GM21529 (cell line): ENCODE measurements around the gene TMPRSS9.

Experiments
- ATAC-seq: cut with Tn5 transposase; IDR thresholded peaks from one replicate; pipeline ENCODE4 v1.9.1; 2021; ENCODE audit not compliant: unreplicated experiment

The TMPRSS9 gene

GRCh38 chr19:2329149-2329478 is 31.0 kb upstream of the TMPRSS9 start:
- ATAC-seq, result no peak

- no peak for ATAC-seq
Observed at GRCh38 chr19:2329501-2329916, 30.6 kb upstream of the TMPRSS9 start.

DNA sequence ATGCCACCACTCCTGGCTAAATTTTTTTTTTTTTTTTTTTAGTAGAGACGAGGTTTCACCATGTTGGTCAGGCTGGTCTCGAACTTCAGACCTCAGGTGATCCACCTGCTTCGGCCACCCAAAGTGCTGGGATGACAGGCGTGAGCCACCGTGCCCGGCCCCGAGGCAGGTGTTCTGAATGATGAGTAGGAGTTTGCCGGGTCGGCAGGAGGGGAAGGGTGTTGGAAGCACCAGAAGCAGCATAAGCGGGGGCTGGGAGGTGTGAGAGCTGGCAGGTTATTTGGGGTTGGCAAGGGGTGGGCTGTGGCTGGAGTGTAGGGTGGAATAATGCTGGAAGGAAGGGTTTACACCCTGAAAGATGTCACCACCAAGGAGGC is 29.8 kb upstream of the TMPRSS9 start:
- ATAC-seq, result no peak

DNA sequence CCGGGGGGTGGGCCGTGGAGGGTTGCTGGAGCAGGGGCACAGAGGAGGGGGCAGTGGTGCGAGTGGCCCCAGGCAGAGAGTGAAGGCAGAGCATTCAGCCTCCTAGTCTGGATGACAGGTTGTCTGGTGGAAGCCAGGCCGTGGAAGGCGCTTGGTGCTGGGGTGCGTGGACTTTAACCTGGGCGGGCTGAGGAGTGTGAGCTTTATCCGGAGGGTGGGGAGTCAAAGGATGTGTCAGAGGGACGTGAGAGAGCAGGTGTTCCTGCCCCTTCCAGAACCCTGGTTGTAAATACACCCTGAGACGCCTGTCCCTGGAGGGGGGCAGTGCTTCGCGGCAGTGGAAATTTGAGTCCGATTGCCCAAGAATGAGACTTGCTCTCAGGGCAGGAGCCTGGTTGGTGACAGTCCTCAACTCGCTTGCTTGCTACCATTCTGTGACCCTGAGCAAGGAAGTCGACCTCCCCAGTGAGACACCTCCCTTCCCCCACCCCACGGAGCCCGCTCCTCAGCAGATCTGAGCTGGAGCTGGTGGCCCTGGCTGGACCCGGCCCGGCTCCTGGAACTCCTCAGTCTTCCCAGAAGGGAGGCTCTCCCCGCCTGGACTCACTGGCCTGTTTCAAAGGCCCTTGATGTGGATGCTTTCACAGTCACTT is 29.3 kb upstream of the TMPRSS9 start:
- no peak for ATAC-seq

DNA sequence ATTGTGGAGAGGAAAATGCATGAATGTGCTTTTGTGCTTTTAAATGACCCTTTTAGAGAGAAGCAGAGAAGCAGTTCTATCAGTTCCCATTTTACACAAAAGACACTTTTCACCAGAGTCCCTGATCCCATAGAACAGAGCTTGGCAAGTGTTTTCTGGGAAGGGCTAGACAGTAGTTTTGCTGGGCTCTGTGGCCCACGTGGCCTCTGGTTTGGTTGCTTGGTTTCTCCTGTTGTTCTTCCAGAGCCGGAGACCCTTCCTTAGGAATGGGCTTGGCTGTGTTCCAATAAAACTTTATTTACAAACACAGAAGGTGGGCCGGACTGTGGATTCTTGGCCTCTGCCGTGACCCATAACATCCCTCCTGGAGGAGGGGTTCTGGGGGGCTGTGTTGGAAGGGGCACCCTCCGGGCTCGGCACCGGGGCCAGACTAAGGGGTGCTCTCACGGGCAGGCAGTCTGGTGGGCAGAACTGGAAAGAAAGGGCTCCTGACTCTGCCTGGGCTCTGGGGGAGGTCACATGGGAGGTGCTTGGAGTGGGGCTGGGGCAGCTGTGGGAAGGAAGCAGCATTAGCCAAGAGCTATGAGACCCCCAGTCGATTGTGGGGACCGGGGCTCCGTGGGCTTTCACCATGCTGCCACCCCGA is 28.3 kb upstream of the TMPRSS9 start:
- no peak for ATAC-seq

- no peak for ATAC-seq
Observed at GRCh38 chr19:2332341-2333026, 27.6 kb upstream of the TMPRSS9 start.

DNA sequence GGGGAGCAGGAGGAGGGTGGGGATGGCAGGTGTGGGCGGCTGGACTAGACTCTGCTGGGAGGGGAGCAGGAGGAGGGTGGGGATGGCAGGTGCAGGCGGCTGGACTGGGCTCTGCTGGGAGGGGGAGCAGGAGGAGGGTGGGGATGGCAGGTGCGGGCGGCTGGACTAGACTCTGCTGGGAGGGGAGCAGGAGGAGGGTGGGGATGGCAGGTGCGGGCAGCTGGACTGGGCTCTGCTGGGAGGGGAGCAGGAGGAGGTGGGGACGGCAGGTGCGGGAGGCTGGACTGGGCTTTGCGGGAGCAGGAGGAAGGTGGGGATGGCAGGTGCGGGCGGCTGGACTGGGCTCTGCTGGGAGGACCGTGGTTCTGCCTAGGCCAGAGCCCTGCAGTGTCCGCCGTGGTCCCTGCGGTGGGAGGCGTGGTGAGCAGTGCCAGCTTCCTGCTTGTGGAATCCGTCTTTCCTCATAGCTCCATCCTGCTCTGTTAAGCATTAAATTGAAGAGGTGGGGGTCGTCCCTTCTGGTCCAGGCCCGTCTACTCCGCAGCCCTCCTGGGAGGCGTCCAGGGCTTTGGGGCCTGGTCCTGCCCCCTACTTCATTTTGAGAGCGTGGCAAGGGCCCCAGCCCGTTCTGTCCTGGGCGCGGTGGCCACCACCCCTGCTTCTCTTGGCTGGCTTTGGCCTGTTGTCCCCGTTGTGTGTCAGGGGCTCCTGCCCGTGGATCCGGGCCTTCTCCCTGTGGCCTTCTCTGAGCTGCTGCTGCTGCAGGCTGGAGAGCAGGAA is 26.8 kb upstream of the TMPRSS9 start:
- no peak for ATAC-seq

GRCh38 chr19:2333807-2334211 is 26.3 kb upstream of the TMPRSS9 start:
- no peak for ATAC-seq

- no peak for ATAC-seq
Observed at GRCh38 chr19:2334426-2334825, 25.6 kb upstream of the TMPRSS9 start.

- no peak for ATAC-seq
Observed at GRCh38 chr19:2334986-2335846, 24.8 kb upstream of the TMPRSS9 start.

DNA sequence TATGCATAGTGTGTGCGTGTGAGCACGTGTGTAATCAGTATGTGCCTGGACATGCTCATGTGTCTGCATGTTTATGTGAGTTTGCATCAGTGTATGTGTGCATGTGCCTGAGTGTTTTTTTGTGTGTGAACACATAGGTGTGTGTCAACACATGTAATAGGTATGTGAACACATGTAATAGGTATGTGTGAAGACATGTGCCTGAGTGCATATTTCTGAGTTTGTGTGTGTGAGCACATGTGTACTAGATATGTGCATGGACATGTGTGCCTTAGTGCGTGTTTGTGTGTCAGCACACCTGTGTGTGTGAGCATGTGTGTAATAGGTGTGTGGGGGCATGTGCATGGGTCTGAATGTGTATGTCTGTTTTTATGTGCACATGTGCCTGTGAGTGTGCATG is 24.2 kb upstream of the TMPRSS9 start:
- no peak for ATAC-seq

DNA sequence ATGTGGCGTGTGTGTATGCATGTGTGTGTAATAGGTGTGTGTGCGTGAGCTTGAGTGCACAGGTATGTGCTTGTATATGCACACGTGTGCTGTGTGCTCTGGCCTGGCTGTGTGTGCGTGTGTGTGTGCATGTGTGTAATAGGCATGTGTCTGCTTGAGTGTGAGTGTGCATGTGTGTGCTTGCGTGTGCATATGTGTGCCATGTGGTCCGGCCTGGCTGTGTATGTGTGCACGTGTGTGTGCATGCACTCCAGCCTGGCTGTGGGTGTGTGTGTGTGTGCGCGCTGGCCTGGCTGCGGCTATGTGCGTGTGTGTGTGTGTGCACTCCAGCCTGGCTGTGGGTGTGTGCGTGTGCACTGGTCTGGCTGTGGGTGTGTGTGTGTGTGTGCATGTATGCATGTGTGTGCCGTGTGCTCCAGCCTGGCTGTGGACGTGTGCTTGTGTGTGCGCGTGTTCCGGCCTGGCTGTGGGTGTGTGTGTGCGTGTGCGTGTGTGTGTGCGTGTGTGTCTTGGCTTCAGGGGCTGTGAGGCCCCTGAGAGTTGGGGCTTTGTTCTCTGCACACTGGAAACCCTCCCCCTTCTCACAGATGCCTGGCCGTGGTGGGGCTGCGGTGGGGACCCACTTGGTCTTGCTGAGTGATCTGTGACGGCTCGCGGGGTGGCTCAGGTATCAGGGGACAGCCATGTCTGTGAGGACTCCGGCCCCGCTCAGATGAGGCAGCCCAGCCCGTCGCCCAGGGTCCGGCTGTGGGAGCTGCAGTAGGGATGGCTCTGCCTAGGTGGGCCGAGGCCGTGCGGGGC is 23.3 kb upstream of the TMPRSS9 start:
- ATAC-seq, result no peak

DNA sequence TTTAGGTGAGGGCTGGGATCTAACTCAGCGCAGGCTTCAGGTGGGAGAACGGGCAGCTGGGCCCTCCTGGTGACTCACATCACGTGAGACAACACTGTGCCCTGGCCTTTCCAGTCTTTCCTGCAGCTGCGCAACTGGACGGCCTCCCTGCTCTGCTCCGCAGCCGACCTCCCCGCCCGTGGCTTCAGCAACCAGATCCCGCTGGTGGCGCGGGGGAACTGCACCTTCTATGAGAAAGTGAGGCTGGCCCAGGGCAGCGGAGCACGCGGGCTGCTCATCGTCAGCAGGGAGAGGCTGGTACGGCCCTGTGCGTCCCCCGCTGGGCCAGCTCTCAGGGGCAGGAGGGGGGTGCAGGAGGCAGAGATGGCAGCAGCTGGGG is 22.7 kb upstream of the TMPRSS9 start:
- ATAC-seq, result no peak

DNA sequence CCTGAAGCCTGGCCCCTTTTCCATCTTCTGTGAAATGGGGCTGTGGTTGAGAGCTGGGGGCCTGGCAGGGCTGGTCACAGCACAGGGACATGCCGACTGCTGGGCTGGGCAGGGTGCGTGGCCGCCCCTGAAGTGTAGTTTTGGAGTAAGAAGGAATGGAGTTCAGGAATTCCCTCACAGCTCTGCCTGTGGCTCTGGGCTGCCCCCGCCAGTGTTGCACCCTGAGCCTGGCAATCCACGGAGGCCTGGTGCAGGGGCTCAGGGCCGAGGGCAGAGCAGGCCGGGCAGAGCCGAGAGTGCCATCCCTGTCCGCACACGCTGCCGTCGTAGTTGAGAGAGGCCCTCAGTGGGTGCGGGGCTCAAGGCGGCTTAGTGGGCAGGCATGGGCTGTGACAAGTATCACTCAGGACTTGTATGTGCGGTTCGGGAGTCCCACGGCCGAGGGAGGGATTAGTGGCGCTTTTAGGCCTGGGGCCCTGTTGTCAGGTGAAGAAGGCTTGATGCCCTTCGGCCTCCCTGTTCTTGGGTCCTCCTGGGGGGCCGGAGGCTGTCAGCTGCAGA is 21.9 kb upstream of the TMPRSS9 start:
- no peak for ATAC-seq

DNA sequence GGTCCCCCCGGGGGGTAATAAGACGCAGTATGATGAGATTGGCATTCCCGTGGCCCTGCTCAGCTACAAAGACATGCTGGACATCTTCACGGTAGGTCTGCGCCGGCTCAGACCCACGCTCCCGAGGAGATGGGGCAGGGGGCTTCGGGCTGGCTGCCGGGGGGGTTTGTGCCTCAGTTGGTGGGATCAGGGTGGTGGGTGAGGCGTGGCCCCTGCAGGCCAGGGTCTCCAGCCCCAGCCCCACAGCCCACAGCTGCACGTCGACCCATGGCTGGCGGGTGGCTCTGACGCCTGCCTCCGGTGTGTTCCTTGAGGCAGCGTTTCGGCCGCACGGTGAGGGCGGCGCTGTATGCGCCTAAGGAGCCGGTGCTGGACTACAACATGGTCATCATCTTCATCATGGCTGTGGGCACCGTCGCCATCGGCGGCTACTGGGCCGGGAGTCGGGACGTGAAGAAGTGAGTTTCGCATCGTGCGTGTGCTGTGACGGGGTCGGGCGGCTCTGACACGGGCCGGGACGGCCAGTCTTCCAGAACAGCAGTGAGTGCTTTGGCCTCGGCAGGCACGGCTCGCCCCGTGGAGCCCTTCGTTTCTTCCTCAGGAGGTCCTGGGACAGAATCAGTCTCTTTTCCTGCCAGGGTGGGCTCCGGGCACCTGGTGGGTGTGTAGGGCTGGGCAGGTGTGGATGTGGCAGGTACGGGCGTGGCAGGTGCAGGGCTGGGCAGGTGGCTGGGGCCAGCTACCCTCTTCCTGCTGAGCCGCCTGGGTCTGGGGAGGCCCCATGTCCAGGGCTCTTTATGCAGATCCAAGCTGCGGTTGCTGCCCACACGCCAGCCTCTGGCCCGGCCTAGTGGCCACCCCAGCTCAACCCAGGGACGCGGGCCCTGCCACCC is 21.1 kb upstream of the TMPRSS9 start:
- ATAC-seq, result no peak

DNA sequence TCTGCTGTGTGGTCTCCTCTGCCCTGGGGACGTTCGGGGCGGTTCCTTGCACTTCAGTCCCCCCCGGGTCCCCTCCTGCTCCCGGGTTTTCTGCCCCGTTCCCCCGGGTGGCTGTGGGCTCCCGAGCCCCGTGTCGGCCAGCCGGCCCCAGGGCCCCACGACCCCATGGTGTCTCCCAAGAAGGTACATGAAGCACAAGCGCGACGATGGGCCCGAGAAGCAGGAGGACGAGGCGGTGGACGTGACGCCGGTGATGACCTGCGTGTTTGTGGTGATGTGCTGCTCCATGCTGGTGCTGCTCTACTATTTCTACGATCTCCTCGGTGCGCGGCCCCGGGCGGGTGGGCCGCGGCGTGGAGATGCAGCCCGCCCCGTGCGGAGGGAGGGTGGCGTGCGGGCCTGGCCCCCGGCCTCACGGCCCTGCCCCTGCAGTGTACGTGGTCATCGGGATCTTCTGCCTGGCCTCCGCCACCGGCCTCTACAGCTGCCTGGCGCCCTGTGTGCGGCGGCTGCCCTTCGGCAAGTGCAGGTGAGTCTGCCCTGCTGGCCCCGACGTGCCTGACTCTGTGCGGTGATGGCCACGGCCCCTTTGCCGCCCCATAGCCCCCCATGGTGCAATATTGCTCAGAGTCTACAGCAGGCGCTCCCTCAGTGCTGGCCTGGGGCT is 20.3 kb upstream of the TMPRSS9 start:
- no peak for ATAC-seq

GRCh38 chr19:2340496-2341243 is 19.4 kb upstream of the TMPRSS9 start:
- no peak for ATAC-seq
